Stimulated activated naive CD8-positive, alpha-beta T cell treated with anti-CD3 and anti-CD28 coated beads, Interleukin-15, Interleukin-2, amounts not matched to agents 100 ng/mL and 50 ng/mL, for 24 hours (primary cell): Measurements from ENCODE around the gene KRT33A.

ENCODE experiments used
- H3K27ac Mint-ChIP-seq: one replicate; pipeline ENCODE4 v1.8.0; 2021; ENCODE audit warnings: mild to moderate bottlenecking, mixed read lengths
- H3K27me3 Mint-ChIP-seq: one replicate; pipeline ENCODE4 v1.8.0; 2021; ENCODE audit warnings: mixed read lengths
- H3K36me3 Mint-ChIP-seq: one replicate; pipeline ENCODE4 v1.8.0; 2021; ENCODE audit warnings: low read depth, mixed read lengths
- H3K4me1 Mint-ChIP-seq: one replicate; pipeline ENCODE4 v1.8.0; 2021; ENCODE audit warnings: low read depth, mixed read lengths
- H3K4me3 Mint-ChIP-seq: one replicate; pipeline ENCODE4 v1.8.0; 2021; ENCODE audit warnings: mild to moderate bottlenecking, mixed read lengths
- H3K9me3 Mint-ChIP-seq: one replicate; pipeline ENCODE4 v1.8.0; 2021; ENCODE audit warnings: mixed read lengths

KRT33A gene

DNA sequence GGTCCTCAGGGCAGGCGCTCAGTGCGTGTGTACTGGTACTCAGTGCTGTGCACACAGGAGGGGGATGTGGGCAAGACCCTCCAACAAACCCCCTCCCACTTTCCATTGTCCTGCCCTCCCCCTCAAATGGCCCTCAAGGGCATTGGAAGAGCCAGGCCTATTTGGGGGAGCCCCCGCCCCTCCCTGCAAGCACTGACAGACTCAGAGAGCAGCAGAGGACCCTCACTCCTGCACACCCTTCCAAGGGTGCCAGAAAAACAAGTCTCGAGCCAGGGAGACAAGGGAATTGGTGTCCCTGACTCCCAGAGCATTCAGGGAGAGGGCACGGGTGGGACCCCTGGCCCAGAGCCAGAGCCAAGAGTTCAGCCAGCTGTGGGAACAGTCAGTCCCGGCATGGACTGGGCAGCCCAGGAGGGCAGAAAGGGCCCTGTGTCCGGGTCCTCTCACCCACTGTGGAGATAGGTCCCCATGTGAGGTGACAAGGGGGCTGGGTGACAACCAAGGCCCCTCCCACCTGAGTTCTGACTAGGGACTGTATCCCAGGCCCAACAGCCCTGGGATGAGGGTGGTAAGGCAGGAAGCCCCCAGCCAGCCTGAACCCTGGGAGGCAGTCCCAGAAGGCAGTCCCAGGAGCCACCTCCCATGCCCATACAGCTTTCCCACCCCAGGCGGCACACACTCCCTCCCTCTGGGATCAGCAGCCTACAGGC lies 23.1 kb downstream of the KRT33A start:
- H3K9me3 Mint-ChIP-seq: no peaks in the 10 kb centered on the region
- H3K36me3 Mint-ChIP-seq: no peaks in the 10 kb centered on the region
- H3K27me3 Mint-ChIP-seq: no peaks in the 10 kb centered on the region
- H3K4me1 Mint-ChIP-seq: peaks cover 18% of the 10 kb centered on the region
- H3K27ac Mint-ChIP-seq: no peak overlapping the region
- no peak overlapping the region for H3K4me3 Mint-ChIP-seq

DNA sequence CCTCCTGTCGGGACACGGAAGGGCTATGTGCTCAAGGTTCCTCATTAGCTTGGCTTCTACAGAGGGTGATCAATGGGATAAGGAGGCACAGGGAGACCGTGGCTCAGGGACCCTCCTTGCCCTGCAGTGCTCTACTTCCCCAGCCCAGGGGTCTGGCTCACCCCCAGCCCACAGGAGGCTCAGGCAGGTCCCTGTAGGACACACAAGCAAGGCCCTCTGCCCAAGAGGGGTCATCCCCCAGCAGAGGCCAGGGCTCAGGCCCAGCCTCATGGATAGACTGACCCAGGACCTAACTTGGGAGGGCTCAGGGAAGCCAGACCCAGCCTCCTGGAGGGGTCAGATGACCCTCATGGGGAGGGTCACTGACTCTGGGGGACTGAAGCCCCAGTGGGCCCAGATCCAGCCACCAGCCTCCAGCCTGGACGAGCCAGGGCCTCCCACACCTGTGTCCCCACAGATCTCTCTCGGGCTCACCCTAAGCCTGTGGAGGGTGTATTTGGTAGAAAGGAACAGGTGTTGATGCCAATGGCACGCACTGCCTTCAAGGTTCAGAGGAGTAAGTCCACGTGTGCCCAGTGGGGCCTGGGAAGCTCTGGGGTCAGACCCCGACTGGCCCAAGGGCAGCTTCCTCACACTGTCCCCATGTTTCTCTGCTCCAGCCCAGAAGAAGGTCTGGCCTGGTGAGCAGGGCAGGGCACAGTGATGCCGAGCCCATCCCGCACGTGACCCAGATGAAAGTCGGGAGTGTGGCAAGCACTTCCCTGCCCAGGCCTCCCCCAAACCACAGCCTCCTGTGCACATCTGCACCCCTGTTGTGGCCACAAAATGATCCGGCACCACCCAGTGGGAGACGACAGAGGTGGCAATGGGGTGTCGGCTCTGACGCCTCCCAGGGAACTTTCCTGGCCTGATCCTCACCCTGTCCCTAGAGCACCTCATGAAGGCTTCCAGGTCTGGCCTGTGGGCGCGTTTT lies 24.2 kb downstream of the KRT33A start:
- H3K36me3 Mint-ChIP-seq: no peaks in the 10 kb centered on the region
- no peaks in the 10 kb centered on the region for H3K27me3 Mint-ChIP-seq
- H3K9me3 Mint-ChIP-seq: no peaks in the 10 kb centered on the region
- H3K4me1 Mint-ChIP-seq: peaks cover 18% of the 10 kb centered on the region
- H3K4me3 Mint-ChIP-seq: no peak overlapping the region
- H3K27ac Mint-ChIP-seq: no peak overlapping the region

DNA sequence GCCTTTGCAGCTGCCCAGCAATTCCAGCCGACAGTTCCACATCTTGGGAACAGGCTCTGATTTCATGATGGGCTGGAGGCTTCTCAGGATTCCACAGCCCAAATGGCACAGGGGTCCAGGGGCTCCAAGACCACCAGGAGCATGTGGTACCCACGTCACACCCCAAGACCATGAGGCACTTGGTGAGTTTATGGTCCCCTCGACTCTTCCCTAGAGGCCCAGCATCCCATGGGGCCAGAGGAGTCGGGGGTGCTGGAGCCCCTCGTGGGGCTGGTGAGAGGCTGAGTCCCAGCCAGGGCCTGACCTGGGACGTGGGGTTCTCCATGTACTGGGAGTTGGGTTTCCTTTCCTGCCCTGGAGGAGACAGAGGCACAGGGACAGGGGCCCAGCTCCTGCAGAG lies 25.0 kb downstream of the KRT33A start:
- H3K9me3 Mint-ChIP-seq: no peaks in the 10 kb centered on the region

DNA sequence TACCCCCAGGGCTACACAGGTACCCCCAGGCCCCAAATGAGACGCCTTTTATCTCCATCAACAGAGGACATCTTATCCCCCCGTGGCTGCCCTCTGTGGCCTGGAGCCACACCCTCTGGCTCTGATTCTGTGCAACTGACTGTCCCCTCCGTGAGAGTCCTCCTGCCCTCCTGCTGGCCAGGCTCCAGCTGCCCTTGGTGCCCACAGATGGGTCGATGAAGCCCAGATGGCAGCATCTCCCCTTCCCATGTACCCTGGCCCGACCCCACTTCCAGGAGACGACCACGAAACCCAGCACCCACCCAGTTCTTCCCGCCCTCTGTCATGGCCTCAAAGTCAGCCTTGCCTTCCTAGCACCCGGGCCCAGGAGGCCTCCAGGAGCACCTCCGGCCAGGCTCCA lies 25.5 kb downstream of the KRT33A start:
- Mint-ChIP-seq H3K27ac (no peak overlapping the region), H3K4me3 (no peak overlapping the region), H3K4me1 (peaks cover 18% of the 10 kb centered on the region), H3K9me3 (peaks cover 1% of the 10 kb centered on the region), H3K27me3 (no peaks in the 10 kb centered on the region), H3K36me3 (peaks cover 2% of the 10 kb centered on the region)

More for the DNA sequence above, 25.0 kb downstream of the KRT33A start:
- no peaks in the 10 kb centered on the region for H3K36me3 Mint-ChIP-seq
- no peak overlapping the region for H3K27ac Mint-ChIP-seq
- peaks cover 18% of the 10 kb centered on the region for H3K4me1 Mint-ChIP-seq
- H3K4me3 Mint-ChIP-seq: no peak overlapping the region
- no peaks in the 10 kb centered on the region for H3K27me3 Mint-ChIP-seq

DNA sequence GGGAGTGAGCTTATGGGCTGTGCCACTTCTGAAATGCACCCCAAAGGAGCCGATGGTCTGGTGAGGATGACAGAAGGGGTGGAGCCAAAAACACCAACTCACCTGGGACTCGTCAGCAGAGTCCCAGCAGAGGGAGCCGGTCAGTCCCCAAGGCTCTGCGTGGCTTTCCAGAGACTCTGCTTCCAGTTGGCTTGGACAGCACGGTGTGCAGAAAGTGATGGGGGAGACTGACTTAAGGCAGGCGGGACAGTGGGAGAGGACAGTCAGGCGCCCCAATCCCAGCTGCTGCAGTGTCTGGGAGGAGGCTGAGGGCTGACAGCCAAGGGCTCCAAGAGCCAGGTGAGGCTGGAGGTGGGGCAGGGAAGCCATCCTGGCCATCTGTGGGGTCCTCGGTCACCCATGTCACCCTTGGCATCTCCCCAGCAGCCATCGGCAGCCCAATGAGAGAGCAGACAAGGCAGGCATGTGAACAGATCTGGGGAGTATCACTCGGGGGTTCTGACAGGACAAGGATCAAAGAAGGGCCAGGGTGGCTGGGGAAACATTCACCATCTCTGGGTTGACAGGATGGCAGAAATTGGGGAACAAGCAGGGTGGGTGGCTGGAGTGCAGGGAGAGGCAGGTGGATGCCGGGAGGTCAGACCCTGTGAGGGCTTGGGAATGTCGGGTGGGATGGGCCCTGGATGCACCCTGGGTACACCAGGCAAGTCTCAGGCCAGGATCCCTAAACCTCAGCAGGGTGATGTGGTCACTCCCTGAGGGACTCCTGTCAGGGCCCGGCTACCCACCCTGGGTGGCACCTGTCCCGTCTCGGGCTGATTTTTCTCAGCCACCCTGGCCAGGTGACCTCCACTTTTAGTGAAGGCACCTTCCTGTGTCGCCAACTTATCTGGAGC lies 26.2 kb downstream of the KRT33A start:
- Mint-ChIP-seq H3K9me3 (peaks cover 8% of the 10 kb centered on the region), H3K36me3 (peaks cover 5% of the 10 kb centered on the region), H3K27me3 (no peaks in the 10 kb centered on the region), H3K4me3 (no peak overlapping the region), H3K27ac (no peak overlapping the region), H3K4me1 (peaks cover 18% of the 10 kb centered on the region)

DNA sequence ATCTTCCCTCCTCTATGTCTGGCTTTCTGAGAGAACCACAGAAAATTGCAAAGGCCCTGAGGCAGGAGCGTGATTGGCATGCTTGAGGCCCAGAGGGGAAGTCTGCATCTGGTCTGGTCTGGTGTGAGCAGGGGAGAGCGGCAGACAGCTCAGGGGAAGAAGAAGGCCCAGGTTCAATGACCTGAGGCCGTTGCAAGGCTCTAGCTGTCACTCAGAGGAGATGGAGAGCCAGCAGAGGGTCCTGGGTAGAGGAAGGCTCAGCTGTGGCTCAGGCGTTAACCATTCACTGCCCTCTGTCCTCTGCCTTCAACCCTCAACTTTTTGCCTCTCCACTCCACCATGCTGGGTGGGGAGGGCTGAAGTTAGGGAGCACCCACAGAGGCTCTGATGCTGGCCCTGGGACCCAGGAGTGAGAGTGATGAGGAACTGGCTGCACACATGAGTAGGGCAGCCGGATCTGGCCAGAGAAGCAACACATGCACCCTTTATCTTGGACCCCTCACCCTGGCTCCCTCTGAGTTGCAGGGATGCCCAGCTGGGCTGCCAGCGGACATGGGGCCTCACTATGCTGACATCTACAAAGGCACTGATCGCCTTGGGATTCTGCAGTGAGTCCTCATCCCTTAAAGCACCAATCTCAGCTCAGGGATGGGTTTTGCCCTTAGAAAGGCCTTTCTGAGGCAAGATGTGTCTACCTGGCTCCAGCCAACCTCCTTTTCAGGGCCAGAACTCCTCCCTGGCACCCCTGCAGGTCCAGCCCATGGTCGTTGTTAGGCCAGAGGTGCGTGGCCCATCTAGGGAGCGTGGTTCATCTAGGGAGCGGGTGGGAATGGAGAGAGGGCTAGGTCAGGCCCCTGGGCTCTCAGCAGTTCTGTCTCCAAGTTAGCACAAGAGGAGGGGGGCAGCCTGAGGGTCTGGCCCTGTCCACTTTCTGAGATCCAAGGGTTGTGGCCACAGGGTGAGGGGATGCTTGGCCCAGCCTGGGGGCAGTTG lies 27.4 kb downstream of the KRT33A start:
- H3K27me3 Mint-ChIP-seq: no peaks in the 10 kb centered on the region
- no peak overlapping the region for H3K27ac Mint-ChIP-seq
- H3K4me1 Mint-ChIP-seq: peaks cover 18% of the 10 kb centered on the region
- H3K36me3 Mint-ChIP-seq: peaks cover 5% of the 10 kb centered on the region
- peaks cover 13% of the 10 kb centered on the region for H3K9me3 Mint-ChIP-seq
- no peak overlapping the region for H3K4me3 Mint-ChIP-seq

DNA sequence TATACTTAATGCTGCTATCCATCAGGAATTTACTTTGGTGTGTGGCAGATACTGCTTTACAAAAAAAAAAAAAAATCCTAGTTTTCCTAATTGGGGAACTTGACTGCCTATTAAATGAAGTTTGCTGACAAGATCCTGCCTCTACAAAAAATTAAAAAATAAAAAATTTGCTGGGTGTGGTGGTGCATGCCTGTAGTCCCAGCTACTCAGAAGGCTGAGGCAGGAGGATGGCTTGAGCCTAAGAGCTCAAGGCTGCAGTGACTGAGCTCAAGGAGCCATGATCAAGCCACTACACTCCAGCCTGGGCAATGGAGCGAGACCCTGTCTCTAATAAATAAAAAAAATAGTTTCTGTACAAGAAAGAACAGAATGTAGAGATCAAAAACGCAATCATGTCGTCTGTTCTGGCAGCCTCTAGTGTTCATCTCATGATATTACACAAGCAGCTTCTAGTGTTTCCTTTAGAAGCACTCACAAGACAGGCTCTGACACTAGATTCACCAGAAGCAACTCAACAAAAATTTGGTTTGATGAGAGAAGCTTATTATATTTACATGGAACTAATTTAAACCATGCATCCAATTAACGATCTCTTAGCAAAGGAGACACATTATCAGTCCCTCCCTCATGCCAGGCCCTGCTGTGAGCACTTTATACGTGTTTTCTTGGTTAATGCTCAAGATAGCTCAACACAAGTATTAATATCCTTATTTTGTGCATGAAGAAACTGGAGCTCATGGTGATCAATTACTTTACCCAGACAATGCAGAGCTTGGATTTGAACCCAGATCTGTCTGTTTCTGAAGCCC lies 28.3 kb downstream of the KRT33A start:
- Mint-ChIP-seq H3K27me3 (no peaks in the 10 kb centered on the region), H3K9me3 (peaks cover 13% of the 10 kb centered on the region), H3K4me1 (peaks cover 16% of the 10 kb centered on the region), H3K4me3 (no peak overlapping the region), H3K27ac (no peak overlapping the region), H3K36me3 (peaks cover 5% of the 10 kb centered on the region)

DNA sequence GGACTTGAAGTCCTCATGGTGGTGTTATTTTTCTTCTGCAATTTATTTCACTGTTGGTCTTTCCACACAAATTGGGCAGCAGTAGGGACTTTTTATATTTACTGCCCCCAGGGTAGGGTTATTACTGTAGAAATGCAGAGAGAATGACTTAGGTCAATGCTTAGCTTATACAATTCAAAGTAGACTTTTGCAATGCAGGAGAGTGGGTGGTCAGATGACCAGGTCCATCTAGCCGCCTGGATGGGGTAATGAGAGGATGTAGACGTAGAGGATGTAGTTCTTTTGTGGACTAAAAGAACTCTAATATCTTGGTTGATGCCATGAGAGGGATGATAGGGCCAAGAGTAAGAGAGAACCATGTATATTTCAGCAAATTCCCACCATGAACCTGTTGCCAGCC lies 32.4 kb downstream of the KRT33A start:
- H3K27ac Mint-ChIP-seq: no peak overlapping the region
- H3K4me3 Mint-ChIP-seq: no peak overlapping the region
- peaks cover 13% of the 10 kb centered on the region for H3K9me3 Mint-ChIP-seq
- no peaks in the 10 kb centered on the region for H3K4me1 Mint-ChIP-seq
- no peaks in the 10 kb centered on the region for H3K27me3 Mint-ChIP-seq
- H3K36me3 Mint-ChIP-seq: peaks cover 5% of the 10 kb centered on the region

DNA sequence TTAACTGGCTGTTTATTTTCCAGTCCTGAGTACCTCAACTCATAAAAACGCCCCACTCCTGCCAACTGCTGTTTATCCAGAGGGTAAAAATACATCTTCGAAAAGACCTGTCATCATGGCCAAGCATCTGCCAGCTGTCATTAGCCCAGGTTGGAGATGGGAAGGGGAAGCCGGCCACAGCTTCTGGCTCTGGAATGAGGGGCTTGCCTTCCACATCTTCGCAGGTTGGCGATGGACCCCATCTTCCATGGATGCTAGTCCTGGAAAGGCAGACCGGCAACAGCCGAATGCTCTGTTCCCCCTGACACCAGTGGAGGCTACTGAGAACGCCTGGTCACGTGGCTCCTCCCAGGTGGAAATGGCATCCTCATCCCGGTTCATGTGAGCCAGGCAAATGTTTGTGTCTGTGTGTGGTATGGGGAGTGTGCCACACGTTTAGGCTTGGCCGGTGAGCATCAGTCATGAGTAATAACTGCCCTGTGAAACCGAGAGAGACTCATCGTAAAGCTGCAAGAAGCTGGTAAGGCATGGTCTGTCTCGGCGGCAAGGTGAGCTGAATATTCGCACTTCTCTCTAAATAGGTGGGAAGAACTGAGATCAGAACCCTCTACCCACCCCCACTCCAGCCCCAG lies 34.7 kb downstream of the KRT33A start:
- Mint-ChIP-seq H3K27me3 (no peaks in the 10 kb centered on the region), H3K36me3 (peaks cover 5% of the 10 kb centered on the region), H3K27ac (no peak overlapping the region), H3K4me1 (peaks cover 3% of the 10 kb centered on the region), H3K4me3 (no peak overlapping the region), H3K9me3 (peaks cover 13% of the 10 kb centered on the region)

DNA sequence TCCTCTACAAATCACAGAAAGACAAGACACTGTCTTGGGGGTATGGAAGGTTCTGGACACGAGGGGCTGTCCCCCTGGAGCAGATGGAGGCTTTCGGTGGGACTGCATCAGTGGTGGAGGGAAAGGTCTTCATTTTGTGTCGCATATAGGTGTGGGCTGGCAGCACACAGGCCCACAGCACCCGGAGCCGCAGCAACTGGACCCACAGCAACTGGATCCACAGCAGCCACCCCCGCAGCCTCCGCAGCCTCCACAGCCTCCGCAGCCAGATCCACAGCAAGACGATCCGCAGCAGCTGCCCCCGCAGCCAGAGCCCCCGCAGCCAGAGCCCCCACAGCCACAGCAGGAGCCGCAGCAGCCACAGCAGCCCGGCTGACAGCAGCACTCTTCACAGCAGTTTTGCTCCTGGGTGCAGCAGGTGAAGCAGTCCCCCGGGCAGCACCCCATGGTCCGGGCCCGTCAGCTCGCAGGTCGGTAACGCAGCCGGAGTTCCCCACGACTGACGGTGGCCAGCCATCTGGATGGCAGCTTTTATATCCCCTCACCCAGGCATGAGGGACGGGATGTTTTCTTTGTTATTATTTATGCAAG lies 35.3 kb downstream of the KRT33A start, which contains the start of gene KRTAP17-1:
Gene KRTAP17-1, minus strand, starts transcription at position 507 of the 591 bp plus-strand sequence. Its CDS starts 60 bp downstream, at position 447.
- Mint-ChIP-seq H3K27me3 (no peaks in the 10 kb centered on the region), H3K9me3 (peaks cover 13% of the 10 kb centered on the region), H3K4me3 (no peak within 1 kb of the TSS), H3K27ac (no peak within 1 kb of the TSS), H3K36me3 (peaks cover 5% of the 10 kb centered on the region), H3K4me1 (peaks cover 8% of the 10 kb centered on the region)

DNA sequence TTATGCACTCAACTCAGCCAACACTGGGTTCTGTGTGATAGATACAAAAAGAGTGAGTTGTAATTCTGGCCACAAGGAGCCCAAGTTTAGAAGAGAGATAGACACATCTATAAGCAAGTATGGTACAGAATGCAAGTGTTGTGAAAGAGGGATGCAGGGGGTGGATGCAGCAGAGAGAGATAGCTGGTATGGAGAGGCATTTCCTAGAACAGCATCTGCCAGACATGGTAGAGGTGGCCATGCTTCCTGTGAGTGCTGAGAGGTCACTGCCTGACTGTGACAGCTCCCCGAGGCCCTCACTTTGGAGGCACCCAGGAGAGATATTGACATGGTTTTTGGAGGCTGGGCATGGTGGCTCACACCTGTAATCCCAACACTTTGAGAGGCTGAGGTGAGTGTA lies 39.5 kb downstream of the KRT33A start:
- Mint-ChIP-seq H3K4me1 (peaks cover 47% of the 10 kb centered on the region), H3K4me3 (no peak overlapping the region), H3K9me3 (no peaks in the 10 kb centered on the region), H3K27me3 (no peaks in the 10 kb centered on the region), H3K36me3 (no peaks in the 10 kb centered on the region), H3K27ac (peak overlapping the region; percentile 10)

DNA sequence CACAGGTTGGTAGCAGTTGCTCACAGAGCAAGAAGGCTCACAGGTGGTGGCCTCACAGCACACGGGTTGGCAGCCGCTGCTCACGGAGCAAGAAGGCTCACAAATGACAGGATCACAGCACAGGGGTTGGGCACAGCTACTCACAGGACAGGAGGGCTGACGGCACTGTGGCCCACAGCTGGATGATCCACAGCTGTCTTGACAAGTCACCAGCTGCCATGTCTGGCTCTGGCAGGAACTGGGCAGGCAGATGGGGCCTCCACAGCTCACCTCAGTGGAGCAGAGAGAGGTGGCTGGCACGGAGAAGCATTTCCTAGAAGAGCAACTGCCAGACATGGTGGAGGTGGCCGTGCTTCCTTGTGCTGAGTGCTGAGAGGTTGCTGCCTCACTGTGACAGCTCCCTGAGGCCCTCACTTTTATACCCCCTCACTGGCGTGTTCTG lies 41.7 kb downstream of the KRT33A start, which contains the start of gene KRTAP16-1:
Gene KRTAP16-1, minus strand, starts transcription at position 392 of the 442 bp plus-strand sequence. Its CDS starts 56 bp downstream, at position 336.
- no peaks in the 10 kb centered on the region for H3K9me3 Mint-ChIP-seq
- peaks cover 47% of the 10 kb centered on the region for H3K4me1 Mint-ChIP-seq

More for the DNA sequence above, 41.7 kb downstream of the KRT33A start, which contains the start of gene KRTAP16-1:
- Mint-ChIP-seq H3K36me3 (no peaks in the 10 kb centered on the region), H3K27me3 (no peaks in the 10 kb centered on the region), H3K4me3 (peak within 1 kb of the TSS; percentile 55), H3K27ac (peak within 1 kb of the TSS; percentile 82)
